C1 segment of cervical spinal cord (tissue), 14 donors: Measurements from ENCODE around the gene TIMP2.
"Not testable (repeated sequence)": the region's sequence is repeated elsewhere in the genome, so short reads cannot be mapped to it uniquely, and the experiment has no call there.

Experiments used
- DNase-seq, 14 donors: peaks; one replicate each; lab custom pipeline; 2025; lab: John Stamatoyannopoulos, UW

TIMP2 gene

GRCh38 chr17:78908426-78908825, 16.8 kb downstream of the TIMP2 start:
- DNase-seq, result no peak

- no peak for DNase-seq
Measured at GRCh38 chr17:78905541-78905940, 19.6 kb downstream of the TIMP2 start.

GRCh38 chr17:78905116-78905515, 20.1 kb downstream of the TIMP2 start:
- DNase-seq, result no peak

GRCh38 chr17:78904371-78904770, 20.8 kb downstream of the TIMP2 start:
- DNase-seq, result no peak

GRCh38 chr17:78903101-78903779, 21.9 kb downstream of the TIMP2 start, which contains the start of gene CEP295NL:
CEP295NL (minus strand) TSS chr17:78903201; CDS start chr17:78901828, 1,373 bp downstream.
- DNase-seq, result peak in 1 of 14 donors; percentile 59

- DNase-seq, result not testable (repeated sequence)
Measured at GRCh38 chr17:78902231-78902630, 23.0 kb downstream of the TIMP2 start.

- no peak for DNase-seq
Measured at GRCh38 chr17:78901806-78902205, 23.4 kb downstream of the TIMP2 start.

GRCh38 chr17:78900816-78901215, 24.4 kb downstream of the TIMP2 start:
- DNase-seq, result no peak

GRCh38 chr17:78899361-78900260, 25.6 kb downstream of the TIMP2 start:
- DNase-seq, result peak in 10 of 14 donors; percentile 33 to 80 (median 65)

- DNase-seq, result peak in 1 of 14 donors; percentile 63
Measured at GRCh38 chr17:78898947-78899346, 26.2 kb downstream of the TIMP2 start.

- DNase-seq, result no peak
Measured at GRCh38 chr17:78898075-78898836, 26.9 kb downstream of the TIMP2 start.

GRCh38 chr17:78897664-78898047, 27.5 kb downstream of the TIMP2 start:
- DNase-seq, result no peak

GRCh38 chr17:78896834-78897663, 28.1 kb downstream of the TIMP2 start:
- DNase-seq, result no peak

GRCh38 chr17:78896091-78896833, 28.9 kb downstream of the TIMP2 start:
- DNase-seq, result peak in 13 of 14 donors; percentile 25 to 82 (median 61)

- DNase-seq, result no peak
Measured at GRCh38 chr17:78895322-78895721, 29.9 kb downstream of the TIMP2 start.

- peak in 5 of 14 donors; percentile 24 to 47 (median 32) for DNase-seq
Measured at GRCh38 chr17:78893684-78894083, 31.5 kb downstream of the TIMP2 start.

GRCh38 chr17:78892936-78893379, 32.2 kb downstream of the TIMP2 start:
- no peak for DNase-seq

- peak in 8 of 14 donors; percentile 20 to 73 (median 51) for DNase-seq
Measured at GRCh38 chr17:78892520-78892919, 32.7 kb downstream of the TIMP2 start.

- no peak for DNase-seq
Measured at GRCh38 chr17:78892062-78892456, 33.1 kb downstream of the TIMP2 start.
